HG02938 (cell line): ENCODE results near the gene TMEM54.

Source experiments
- ATAC-seq: cut with Tn5 transposase; IDR thresholded peaks from one replicate; pipeline ENCODE4 v1.9.1; 2021; ENCODE audit warnings: mild to moderate bottlenecking, moderate library complexity; ENCODE audit not compliant: unreplicated experiment

TMEM54 gene

GRCh38 chr1:32864375-32865019, 36.7 kb downstream of the TMEM54 start:
- ATAC-seq, result no peak

- ATAC-seq, result no peak
Observed at GRCh38 chr1:32863881-32864245, 37.3 kb downstream of the TMEM54 start.

GRCh38 chr1:32863218-32863880, 37.8 kb downstream of the TMEM54 start:
- ATAC-seq, result no peak

- no peak for ATAC-seq
Observed at GRCh38 chr1:32861904-32862695, 39.1 kb downstream of the TMEM54 start.

- ATAC-seq, result no peak
Observed at GRCh38 chr1:32860566-32860965, 40.6 kb downstream of the TMEM54 start.

GRCh38 chr1:32859915-32860314, 41.3 kb downstream of the TMEM54 start:
- no peak for ATAC-seq

GRCh38 chr1:32858791-32859190, 42.4 kb downstream of the TMEM54 start:
- no peak for ATAC-seq

GRCh38 chr1:32858136-32858535, 43.1 kb downstream of the TMEM54 start:
- ATAC-seq, result no peak

- ATAC-seq, result no peak
Observed at GRCh38 chr1:32855861-32856617, 45.1 kb downstream of the TMEM54 start.

- no peak for ATAC-seq
Observed at GRCh38 chr1:32848354-32849063, 52.7 kb downstream of the TMEM54 start.
